ACC112 (cell line): ENCODE measurements around the gene CD47.

Source experiments
- H2AFZ ChIP-seq: fragments of 200-600 bp; sonication (generic); one replicate; pipeline ENCODE4 v1.6.0; 2017; ENCODE audit warnings: antibody characterized with exemption, low read length; ENCODE audit not compliant: unreplicated experiment
- H3K27ac ChIP-seq: fragments of 200-600 bp; sonication (generic); 2 replicates; pipeline ENCODE4 v1.5.1; 2014; ENCODE audit warnings: low read depth, mild to moderate bottlenecking, antibody characterized with exemption, low read length, moderate library complexity
- H3K27me3 ChIP-seq: fragments of 200-600 bp; sonication (generic); 2 replicates; pipeline ENCODE4 v1.6.1; 2014; ENCODE audit warnings: mild to moderate bottlenecking, antibody characterized with exemption, low read length, moderate library complexity, mixed read lengths; ENCODE audit not compliant: insufficient read depth
- H3K36me3 ChIP-seq: fragments of 200-600 bp; sonication (generic); 2 replicates; pipeline ENCODE4 v1.6.1; 2016; ENCODE audit warnings: mild to moderate bottlenecking, antibody characterized with exemption, low read length, moderate library complexity, mixed read lengths; ENCODE audit not compliant: insufficient read depth
- H3K4me1 ChIP-seq: fragments of 200-600 bp; sonication (generic); one replicate; pipeline ENCODE4 v1.6.1; 2016; ENCODE audit warnings: low read length, mixed read lengths; ENCODE audit not compliant: insufficient read depth, unreplicated experiment, control insufficient read depth
- H3K4me3 ChIP-seq: fragments of 200-600 bp; sonication (generic); 2 replicates; pipeline ENCODE4 v1.5.1; 2014; ENCODE audit warnings: mild to moderate bottlenecking, low read depth, low read length
- H3K79me2 ChIP-seq: fragments of 200-600 bp; sonication (generic); one replicate; pipeline ENCODE4 v1.6.0; 2016; ENCODE audit warnings: low read length; ENCODE audit not compliant: control insufficient read depth, unreplicated experiment, insufficient read depth

The CD47 gene

DNA sequence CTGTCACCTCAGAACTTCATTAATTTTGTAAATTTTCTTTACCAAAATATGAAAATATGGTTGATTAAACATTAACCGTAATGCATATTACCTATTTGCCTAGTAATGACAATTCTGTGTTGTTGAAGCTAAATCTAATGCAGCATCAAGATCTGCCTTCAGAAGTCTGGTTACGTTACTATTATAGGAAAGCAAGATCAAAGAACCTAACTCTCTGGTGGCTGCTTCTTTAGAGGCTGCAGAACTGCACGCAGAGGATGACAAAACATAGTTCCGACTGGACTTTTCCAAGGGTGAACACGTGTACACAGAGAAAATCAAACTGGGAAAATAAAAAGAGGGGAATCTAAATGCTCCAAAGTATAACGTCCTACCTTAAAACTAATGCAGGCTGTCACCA lies 20.5 kb downstream of the CD47 start:
- no peak overlapping the region for H3K27ac ChIP-seq
- no peaks in the 10 kb centered on the region for H3K4me1 ChIP-seq
- H3K4me3 ChIP-seq = no peak overlapping the region
- H3K36me3 ChIP-seq = peaks cover 32% of the 10 kb centered on the region
- no peak overlapping the region for H2AFZ ChIP-seq
- no peaks in the 10 kb centered on the region for H3K27me3 ChIP-seq
- peaks cover 9% of the 10 kb centered on the region for H3K79me2 ChIP-seq

DNA sequence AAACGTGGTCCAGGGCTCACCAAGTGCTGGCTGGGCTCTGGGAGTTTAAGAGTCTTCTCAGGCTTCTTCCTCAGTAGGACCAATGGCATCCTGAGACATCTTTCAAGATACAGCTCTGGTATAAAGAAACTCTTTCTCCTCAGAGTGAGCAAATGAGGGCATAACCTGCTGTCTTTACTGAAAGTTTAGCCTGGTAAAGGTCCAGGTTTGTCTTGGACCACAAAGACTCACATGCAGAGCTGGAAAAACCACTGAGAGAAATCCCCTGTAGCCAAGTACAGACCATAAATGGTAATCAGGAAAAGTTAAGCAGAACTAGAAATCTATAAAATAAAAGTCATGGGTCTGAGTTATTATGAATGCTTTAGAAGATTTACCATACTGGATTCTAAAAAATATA lies 23.1 kb downstream of the CD47 start:
- Histone ChIP-seq H3K36me3 (peaks cover 29% of the 10 kb centered on the region), H3K4me1 (no peaks in the 10 kb centered on the region), H3K27ac (no peak overlapping the region), H3K4me3 (no peak overlapping the region), H3K27me3 (no peaks in the 10 kb centered on the region), H3K79me2 (peaks cover 3% of the 10 kb centered on the region), H2AFZ (no peak overlapping the region)

DNA sequence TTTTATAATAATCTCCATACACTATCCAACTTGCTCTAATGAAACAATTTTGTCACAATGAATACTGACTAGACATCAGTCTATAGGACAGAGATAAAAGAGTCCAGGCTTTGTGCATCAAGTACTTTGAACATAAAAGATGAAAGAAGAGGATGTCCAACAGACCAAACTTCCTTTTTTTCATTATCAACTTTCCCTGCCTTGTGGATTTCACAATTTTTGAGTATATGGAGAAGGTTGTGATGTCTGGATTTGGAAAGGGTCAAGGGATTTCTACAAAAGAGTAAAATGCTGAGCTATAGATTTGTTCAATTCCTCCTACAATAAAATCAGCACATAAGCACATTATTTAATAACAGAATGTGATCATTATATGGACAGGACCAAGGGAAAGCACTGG lies 25.7 kb downstream of the CD47 start:
- Histone ChIP-seq H3K36me3 (peaks cover 16% of the 10 kb centered on the region), H3K27ac (no peak overlapping the region), H3K79me2 (no peaks in the 10 kb centered on the region)

DNA sequence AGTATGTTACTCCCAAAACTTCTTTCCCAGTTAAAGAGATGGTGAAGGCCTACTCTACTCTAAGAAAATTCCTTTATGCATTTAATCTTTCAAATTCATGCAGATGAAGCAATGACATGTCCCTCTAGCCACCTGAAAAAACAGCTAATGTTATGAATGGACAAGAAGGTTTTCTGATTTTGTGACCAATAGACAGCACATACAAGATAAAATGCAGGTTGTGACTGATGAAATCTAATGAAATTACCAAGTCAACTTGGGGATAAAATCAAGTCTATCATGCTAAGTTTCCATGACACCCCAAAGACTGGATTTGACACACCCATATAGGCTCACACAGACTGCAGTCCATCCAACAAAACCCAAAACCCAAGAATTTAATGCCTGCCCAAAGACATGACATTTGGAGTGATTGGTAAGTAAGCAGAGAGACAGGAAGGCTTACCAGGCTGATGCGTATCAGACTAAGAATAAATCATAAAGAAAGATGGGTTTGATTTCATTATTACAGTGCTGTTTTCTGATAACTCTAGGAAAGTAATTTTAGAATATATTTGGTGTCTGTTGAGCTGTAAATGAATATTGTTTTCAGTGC lies 26.4 kb downstream of the CD47 start:
- peaks cover 16% of the 10 kb centered on the region for H3K36me3 ChIP-seq

More for the DNA sequence above, 25.7 kb downstream of the CD47 start:
- Histone ChIP-seq H3K4me3 (no peak overlapping the region), H2AFZ (no peak overlapping the region), H3K27me3 (no peaks in the 10 kb centered on the region), H3K4me1 (no peaks in the 10 kb centered on the region)

DNA sequence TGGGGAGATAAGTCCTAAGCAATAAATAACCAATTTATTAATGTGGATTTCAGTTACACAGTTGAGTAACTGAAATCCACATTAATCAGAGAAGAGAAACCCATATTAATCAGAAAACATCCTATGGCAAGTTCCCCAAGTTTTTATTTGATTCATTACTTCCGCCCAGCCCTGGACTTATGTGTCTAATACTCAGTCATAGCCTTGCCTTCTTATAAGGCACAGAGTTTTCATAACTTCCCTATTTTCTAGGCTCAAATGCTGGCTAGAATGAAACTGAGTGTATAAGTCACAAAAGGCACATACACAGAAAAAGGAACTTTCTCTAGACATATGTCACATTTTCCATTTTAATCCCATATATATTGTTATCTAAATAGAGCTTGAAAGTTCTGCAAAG lies 28.8 kb downstream of the CD47 start:
- H3K27ac ChIP-seq = no peak overlapping the region
- no peaks in the 10 kb centered on the region for H3K27me3 ChIP-seq
- no peaks in the 10 kb centered on the region for H3K4me1 ChIP-seq
- H3K36me3 ChIP-seq = peaks cover 16% of the 10 kb centered on the region
- no peak overlapping the region for H3K4me3 ChIP-seq
- H3K79me2 ChIP-seq = no peaks in the 10 kb centered on the region
- no peak overlapping the region for H2AFZ ChIP-seq

More for the DNA sequence above, 26.4 kb downstream of the CD47 start:
- Histone ChIP-seq H2AFZ (no peak overlapping the region), H3K27me3 (no peaks in the 10 kb centered on the region), H3K79me2 (no peaks in the 10 kb centered on the region), H3K27ac (no peak overlapping the region), H3K4me3 (no peak overlapping the region), H3K4me1 (no peaks in the 10 kb centered on the region)

DNA sequence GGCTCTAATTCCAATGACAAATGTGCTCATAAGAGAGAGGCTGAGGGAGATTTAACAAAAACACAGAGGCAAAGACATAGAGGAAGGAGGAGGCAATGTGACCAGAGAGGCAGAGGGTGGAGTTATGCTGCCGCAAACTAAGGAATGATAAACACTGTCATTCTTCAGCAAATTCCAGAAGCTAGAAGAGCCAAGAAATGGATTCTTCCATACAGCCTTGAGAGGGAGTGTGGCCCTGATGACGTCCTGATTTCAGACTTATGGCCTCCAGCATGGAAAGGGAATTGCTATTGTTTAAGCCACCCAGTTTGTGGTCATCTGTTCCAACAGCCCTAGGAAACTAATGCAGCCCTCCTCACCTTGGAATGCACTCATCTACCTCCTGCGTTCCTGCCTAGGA lies 30.5 kb downstream of the CD47 start:
- peaks cover 26% of the 10 kb centered on the region for H3K36me3 ChIP-seq
- H3K27ac ChIP-seq = no peak overlapping the region
- no peaks in the 10 kb centered on the region for H3K4me1 ChIP-seq
- no peaks in the 10 kb centered on the region for H3K79me2 ChIP-seq
- no peak overlapping the region for H3K4me3 ChIP-seq
- no peak overlapping the region for H2AFZ ChIP-seq
- no peaks in the 10 kb centered on the region for H3K27me3 ChIP-seq

DNA sequence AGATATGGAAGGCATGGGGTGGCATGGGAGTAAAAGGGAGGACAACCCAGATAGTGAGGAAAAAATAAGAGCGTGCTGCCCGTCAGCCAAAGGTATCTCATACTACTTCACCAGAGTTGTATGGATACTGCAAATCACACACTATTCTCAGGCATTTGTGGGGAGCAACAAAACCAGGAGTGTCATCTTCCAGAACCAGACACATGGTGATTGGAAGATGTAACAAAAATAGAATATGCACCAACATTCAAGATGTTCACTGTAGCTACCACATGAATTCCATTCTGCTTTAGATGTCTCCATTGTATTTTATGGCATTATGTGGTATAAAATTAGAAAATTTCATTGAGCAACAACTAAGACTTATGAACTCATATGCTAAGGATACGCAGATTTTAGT lies 34.9 kb downstream of the CD47 start:
- no peak overlapping the region for H3K4me3 ChIP-seq
- H3K79me2 ChIP-seq = no peaks in the 10 kb centered on the region
- H3K27me3 ChIP-seq = no peaks in the 10 kb centered on the region
- H3K36me3 ChIP-seq = peaks cover 43% of the 10 kb centered on the region
- H3K4me1 ChIP-seq = no peaks in the 10 kb centered on the region
- no peak overlapping the region for H3K27ac ChIP-seq
- H2AFZ ChIP-seq = no peak overlapping the region

DNA sequence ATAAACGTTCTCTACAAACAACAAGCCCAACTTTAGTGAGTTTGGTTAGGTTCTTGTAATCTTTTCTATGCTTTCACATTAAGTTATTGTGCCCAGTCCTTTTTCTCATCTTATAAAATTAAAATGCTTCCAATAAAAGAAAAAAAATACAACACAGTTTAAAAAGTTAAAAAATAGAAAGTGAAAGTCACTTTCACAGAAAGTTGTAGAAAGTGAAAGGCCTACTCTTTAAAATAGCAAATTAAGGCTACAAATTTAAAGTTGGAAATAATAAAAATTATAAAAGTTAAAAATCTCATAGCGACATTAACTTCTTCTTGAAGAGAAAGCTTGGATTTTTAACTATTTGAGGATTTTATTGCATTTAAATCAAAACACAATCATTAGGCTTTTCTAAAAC lies 35.9 kb downstream of the CD47 start:
- peaks cover 46% of the 10 kb centered on the region for H3K36me3 ChIP-seq

DNA sequence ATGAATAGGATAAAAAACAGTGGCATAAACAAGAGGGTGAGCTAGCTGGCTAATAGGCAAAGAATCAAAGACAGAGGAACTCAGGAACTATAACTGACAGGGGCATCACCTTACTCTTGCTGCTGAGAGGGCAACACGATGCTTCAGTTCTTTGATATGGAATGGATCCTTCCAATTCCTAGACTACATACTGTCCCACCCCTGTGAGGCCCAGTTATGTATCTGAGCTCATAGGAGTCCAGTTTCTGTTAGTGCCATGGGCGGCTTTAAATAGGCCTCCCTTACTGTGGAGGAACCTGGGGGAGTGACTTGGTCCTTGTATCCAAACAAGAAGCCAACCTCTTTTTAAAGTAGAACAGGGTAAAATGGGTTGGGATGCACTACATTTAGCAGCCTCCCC lies 37.3 kb downstream of the CD47 start:
- no peaks in the 10 kb centered on the region for H3K4me1 ChIP-seq
- H3K79me2 ChIP-seq = no peaks in the 10 kb centered on the region
- no peak overlapping the region for H3K4me3 ChIP-seq
- H2AFZ ChIP-seq = no peak overlapping the region
- H3K27me3 ChIP-seq = no peaks in the 10 kb centered on the region
- no peak overlapping the region for H3K27ac ChIP-seq
- peaks cover 37% of the 10 kb centered on the region for H3K36me3 ChIP-seq

More for the DNA sequence above, 35.9 kb downstream of the CD47 start:
- Histone ChIP-seq H3K4me1 (no peaks in the 10 kb centered on the region), H3K79me2 (no peaks in the 10 kb centered on the region), H2AFZ (no peak overlapping the region), H3K27ac (no peak overlapping the region), H3K4me3 (no peak overlapping the region), H3K27me3 (no peaks in the 10 kb centered on the region)

DNA sequence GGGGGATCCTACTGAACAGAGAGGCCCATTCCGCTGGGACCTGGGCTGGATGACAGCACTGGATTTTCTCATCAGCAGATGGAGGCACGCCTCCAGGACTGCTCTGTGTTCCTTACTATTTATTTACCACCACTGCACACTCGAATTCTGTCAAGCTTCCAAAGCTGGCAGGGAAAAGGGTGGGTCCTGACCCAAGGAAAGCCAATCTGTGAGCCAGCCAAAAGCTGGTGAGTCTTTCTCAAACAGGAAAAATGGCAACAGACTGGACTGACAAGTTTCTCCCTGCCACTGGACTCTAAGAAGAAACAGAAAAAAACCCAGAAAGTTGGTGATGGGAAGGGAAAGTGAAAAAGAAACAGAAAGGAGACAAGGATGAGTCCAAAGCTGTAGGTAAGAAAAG lies 37.8 kb downstream of the CD47 start:
- H3K4me1 ChIP-seq = no peaks in the 10 kb centered on the region
- peaks cover 33% of the 10 kb centered on the region for H3K36me3 ChIP-seq
- H3K27ac ChIP-seq = no peak overlapping the region
- no peaks in the 10 kb centered on the region for H3K79me2 ChIP-seq
- no peak overlapping the region for H3K4me3 ChIP-seq
- no peaks in the 10 kb centered on the region for H3K27me3 ChIP-seq
- no peak overlapping the region for H2AFZ ChIP-seq

DNA sequence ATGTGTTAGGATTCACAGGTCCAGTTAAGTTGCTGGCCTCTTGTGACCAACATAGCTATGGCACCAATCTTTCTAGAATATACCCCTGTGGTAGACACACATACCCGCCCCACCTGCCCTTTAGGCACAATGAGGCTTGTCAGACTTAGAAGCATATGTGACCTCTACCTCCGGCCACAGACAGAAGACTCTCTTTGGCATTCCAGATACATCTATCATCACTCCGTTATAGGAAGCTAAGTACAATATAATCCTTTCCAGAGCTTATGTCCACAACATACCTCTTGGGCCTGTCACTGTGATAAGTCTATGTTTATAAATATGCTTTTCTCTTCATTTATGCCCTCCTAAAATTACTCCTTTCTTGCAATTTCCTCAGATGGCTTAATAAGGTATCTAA lies 39.8 kb downstream of the CD47 start:
- no peaks in the 10 kb centered on the region for H3K27me3 ChIP-seq
- peaks cover 31% of the 10 kb centered on the region for H3K36me3 ChIP-seq
- no peaks in the 10 kb centered on the region for H3K79me2 ChIP-seq
- H3K4me3 ChIP-seq = no peak overlapping the region
- H3K27ac ChIP-seq = no peak overlapping the region
- H2AFZ ChIP-seq = no peak overlapping the region
- H3K4me1 ChIP-seq = no peaks in the 10 kb centered on the region
